Transverse colon (tissue), 4 donors: Measurements from ENCODE around the gene ASAP3. TPM values are rescaled to one million over a fixed set of nuclear protein-coding genes. Genes with fewer than 3 reads are reported as not detected.

Experiments
- DNase-seq: peaks from one replicate; pipeline ENCODE4 v3.0.0-alpha.2; 2019
- H3K27ac ChIP-seq, 4 donors: fragments of 200-600 bp; sonication (generic); 2 replicates each; pipeline ENCODE4 v1.5.1; 2016 to 2018; ENCODE audit warnings: inconsistent platforms in 4 of 4
- H3K27me3 ChIP-seq: fragments of 200-600 bp; sonication (generic); 2 replicates; pipeline ENCODE4 v1.5.1; 2017; ENCODE audit warnings: inconsistent platforms
- H3K36me3 ChIP-seq, 4 donors: fragments of 200-600 bp; sonication (generic); 2 replicates each; pipeline ENCODE4 v1.5.1; 2017 to 2019; ENCODE audit warnings: inconsistent platforms in 4 of 4
- H3K4me1 ChIP-seq, 4 donors: fragments of 200-600 bp; sonication (generic); 2 replicates each; pipeline ENCODE4 v1.5.1; 2017 to 2020; ENCODE audit warnings: inconsistent platforms in 4 of 4
- H3K4me3 ChIP-seq, 4 donors: fragments of 200-600 bp; sonication (generic); 1 replicate in 1 of 4; 2 replicates in 3 of 4; pipeline versions ENCODE4 v1.5.1 to v1.6.1; 2017 to 2019; ENCODE audit warnings: inconsistent platforms in 4 of 4
- H3K9me3 ChIP-seq, 2 donors: fragments of 200-600 bp; sonication (generic); 2 replicates each; pipeline ENCODE4 v1.5.1; 2017 to 2019; ENCODE audit warnings: inconsistent platforms in 2 of 2
- EP300 ChIP-seq: sonication (generic); formaldehyde crosslinking; IDR thresholded peaks from one replicate; pipeline ENCODE4 v1.6.1; 2017; ENCODE audit warnings: antibody characterized with exemption, low read depth
- POLR2A ChIP-seq: fragments of 450-650 bp; IDR thresholded peaks from one replicate; pipeline ENCODE4 v1.6.1; 2016; ENCODE audit warnings: antibody characterized with exemption, mild to moderate bottlenecking, moderate library complexity
- POLR2AphosphoS5 ChIP-seq, 3 donors: sonication (generic); formaldehyde crosslinking; IDR thresholded peaks; one replicate each; pipeline ENCODE4 v1.6.1; 2016; ENCODE audit warnings: antibody characterized with exemption in 3 of 3
- WGBS, 2 donors: methylation state at CpG; one replicate each; pipeline ENCODE4 v1.1.5; 2018; ENCODE audit warnings: low coverage in 1 of 2; 5-methylcytosine and 5-hydroxymethylcytosine counted together
- in situ Hi-C, 4 donors: fragments of 200-750 bp; cut with MboI; loops; one replicate each; pipeline versions ENCODE4 v1.15.0 to v1.15.1; 2017; ENCODE audit warnings: low sequenced_read_pairs in 3 of 4, low pct_ligation_motif_present in 1 of 4, low pct_unique_long_range_greater_than_20kb in 1 of 4
- intact Hi-C: fragments of 100-400 bp; cut with DNase I; formaldehyde crosslinking; loops from one replicate; pipeline ENCODE4 v1.15.1; 2023; ENCODE audit warnings: low total_unique reads
- total RNA-seq, 4 donors: library from RNA; depleted of rRNA; stranded (reverse); fragments of >200 nt; gene quantifications; one replicate each; pipeline ENCODE4 v1.1.0, GENCODE V29; 2016
- TF ChIP-seq, protein P1 (sequence below), 5 experiments: fragments of 200-600 bp in 3 of 5; fragments of 450-650 bp in 2 of 5; sonication (generic) in 3 of 5; IDR thresholded peaks; 1 replicate in 2 of 5; 2 replicates in 3 of 5; pipeline ENCODE4 v1.5.1; 2016 to 2017; ENCODE audit warnings: antibody characterized with exemption in 5 of 5, inconsistent platforms in 3 of 5, mild to moderate bottlenecking in 2 of 5, moderate library complexity in 1 of 5

ASAP3 gene
- total RNA-seq, 4 donors from 2014 or later, result 38.2 to 62.9 (median 48.3) TPM

GRCh38 chr1:23408797-23409290 lies 75.1 kb downstream of the ASAP3 start:
- 82 to 100% methylated on average over 1 to 7 of the region's 7 CpGs for WGBS, 2 donors
- Histone ChIP-seq H3K4me1 (peaks cover 9 to 12% (median 9%) of the 10 kb centered on the region in 4 donors), H3K27ac (no peak overlapping the region), H3K9me3 (no peaks in the 10 kb centered on the region), H3K27me3 (no peaks in the 10 kb centered on the region), H3K36me3 (peaks cover 0 to 8% (median 3%) of the 10 kb centered on the region in 4 donors), H3K4me3 (no peak overlapping the region)
- intact Hi-C loops (no loop called here), in situ Hi-C loops (no loop called here)
- TF ChIP-seq POLR2A (no peak), POLR2AphosphoS5 (IDR thresholded peaks at IDR 0.05) (no peak), EP300 (no peak)
- TF ChIP-seq, protein P1, sequence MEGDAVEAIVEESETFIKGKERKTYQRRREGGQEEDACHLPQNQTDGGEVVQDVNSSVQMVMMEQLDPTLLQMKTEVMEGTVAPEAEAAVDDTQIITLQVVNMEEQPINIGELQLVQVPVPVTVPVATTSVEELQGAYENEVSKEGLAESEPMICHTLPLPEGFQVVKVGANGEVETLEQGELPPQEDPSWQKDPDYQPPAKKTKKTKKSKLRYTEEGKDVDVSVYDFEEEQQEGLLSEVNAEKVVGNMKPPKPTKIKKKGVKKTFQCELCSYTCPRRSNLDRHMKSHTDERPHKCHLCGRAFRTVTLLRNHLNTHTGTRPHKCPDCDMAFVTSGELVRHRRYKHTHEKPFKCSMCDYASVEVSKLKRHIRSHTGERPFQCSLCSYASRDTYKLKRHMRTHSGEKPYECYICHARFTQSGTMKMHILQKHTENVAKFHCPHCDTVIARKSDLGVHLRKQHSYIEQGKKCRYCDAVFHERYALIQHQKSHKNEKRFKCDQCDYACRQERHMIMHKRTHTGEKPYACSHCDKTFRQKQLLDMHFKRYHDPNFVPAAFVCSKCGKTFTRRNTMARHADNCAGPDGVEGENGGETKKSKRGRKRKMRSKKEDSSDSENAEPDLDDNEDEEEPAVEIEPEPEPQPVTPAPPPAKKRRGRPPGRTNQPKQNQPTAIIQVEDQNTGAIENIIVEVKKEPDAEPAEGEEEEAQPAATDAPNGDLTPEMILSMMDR (IDR thresholded peaks at IDR 0.05), result no peak
- DNase-seq, result no peak

DNA sequence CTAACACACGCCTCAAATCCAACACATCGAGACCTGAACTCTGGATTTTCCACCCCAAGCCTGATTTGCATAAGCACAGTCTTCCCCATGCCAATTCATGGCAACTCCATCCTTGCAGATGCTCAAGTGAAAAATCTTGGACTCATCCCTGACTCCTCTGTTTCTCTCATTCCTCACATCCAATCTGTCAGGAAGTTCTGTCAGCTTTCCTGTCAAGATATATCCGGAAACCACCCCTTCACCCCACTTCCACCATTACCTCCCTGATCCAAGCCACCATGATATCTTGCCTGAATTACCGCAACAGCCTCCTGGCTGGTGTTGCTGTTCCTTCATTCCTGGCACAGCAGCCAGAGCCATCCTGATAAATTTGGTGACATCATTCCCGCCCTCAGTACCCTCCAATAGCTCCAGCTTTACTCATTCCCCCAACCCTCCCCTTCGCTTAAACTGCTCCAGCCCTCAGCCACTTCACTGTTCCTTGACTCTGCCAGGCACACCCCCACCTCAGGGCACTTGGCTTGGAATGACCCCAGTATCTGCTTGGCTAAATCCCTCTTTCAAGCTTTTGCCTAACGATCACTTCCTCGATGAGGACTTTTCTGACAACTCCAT lies 76.9 kb downstream of the ASAP3 start:
- no peak for TF ChIP-seq POLR2AphosphoS5 (IDR thresholded peaks at IDR 0.05)
- TF ChIP-seq EP300, result no peak
- TF ChIP-seq, protein P1 (IDR thresholded peaks at IDR 0.05), result no peak
- no peak for TF ChIP-seq POLR2A
- H3K27me3 ChIP-seq, result no peaks in the 10 kb centered on the region
- WGBS, 2 donors, result 83 to 95% methylated on average over 6 to 8 of the region's 8 CpGs
- no peak overlapping the region for H3K4me3 ChIP-seq
- H3K36me3 ChIP-seq, result peaks cover 0 to 8% (median 3%) of the 10 kb centered on the region in 4 donors
- peaks cover 23 to 29% (median 26%) of the 10 kb centered on the region in 4 donors for H3K4me1 ChIP-seq
- intact Hi-C loops, result no loop called here
- in situ Hi-C loops, result no loop called here
- H3K9me3 ChIP-seq, result no peaks in the 10 kb centered on the region
- no peak overlapping the region for H3K27ac ChIP-seq
- no peak for DNase-seq

- Histone ChIP-seq H3K4me1 (peaks cover 23 to 35% (median 26%) of the 10 kb centered on the region in 4 donors), H3K9me3 (no peaks in the 10 kb centered on the region), H3K27me3 (no peaks in the 10 kb centered on the region), H3K27ac (no peak overlapping the region), H3K4me3 (no peak overlapping the region), H3K36me3 (peaks cover 0 to 8% (median 3%) of the 10 kb centered on the region in 4 donors)
- intact Hi-C loops (no loop called here), in situ Hi-C loops (no loop called here)
- TF ChIP-seq POLR2A (no peak), POLR2AphosphoS5 (IDR thresholded peaks at IDR 0.05) (no peak), EP300 (no peak)
- TF ChIP-seq, protein P1 (IDR thresholded peaks at IDR 0.05), result no peak
- DNase-seq, result no peak
- WGBS, 2 donors, result 80 to 86% methylated on average over 1 to 3 of the region's 3 CpGs
Measured at GRCh38 chr1:23405946-23406345, 78.0 kb downstream of the ASAP3 start.

DNA sequence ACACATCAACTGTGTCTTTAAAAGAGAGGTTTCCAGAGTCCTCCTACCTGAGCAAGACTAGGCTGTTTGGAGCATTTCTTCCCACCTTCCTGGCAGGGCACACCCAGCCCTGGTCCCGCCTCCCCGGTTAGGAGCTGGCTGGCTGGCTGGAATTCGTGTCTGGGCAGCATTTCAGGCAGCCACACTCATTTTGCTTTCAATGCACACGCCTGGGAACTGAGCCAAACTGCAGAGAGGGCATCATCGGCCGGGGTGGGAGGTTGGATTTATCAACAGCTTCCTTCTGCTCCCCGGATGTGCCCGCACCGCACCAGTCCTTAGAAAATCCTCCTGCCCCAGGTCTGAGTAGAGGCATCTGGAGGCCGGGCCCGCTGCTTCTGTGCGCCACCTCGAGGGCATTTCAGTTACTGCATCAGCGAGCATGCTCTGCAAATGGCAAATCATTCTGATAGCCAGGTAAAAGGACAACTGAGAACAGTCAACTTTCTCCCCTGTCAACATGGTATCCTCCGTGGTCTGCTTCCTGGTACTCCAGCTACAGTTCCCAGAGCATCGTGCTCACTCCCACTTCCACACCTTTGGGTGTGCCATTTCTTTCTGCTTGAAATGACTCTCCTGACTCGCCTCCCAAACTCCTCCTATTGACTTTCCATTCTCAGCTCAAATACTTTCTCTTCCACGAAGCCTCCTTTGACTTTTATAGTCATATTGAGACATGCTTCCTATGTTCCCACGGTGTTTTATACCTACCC lies 80.1 kb downstream of the ASAP3 start:
- Histone ChIP-seq H3K27me3 (no peaks in the 10 kb centered on the region), H3K36me3 (peaks cover 0 to 8% (median 3%) of the 10 kb centered on the region in 4 donors), H3K4me1 (peaks cover 23 to 35% (median 26%) of the 10 kb centered on the region in 4 donors), H3K9me3 (no peaks in the 10 kb centered on the region), H3K27ac (peak overlapping the region; percentile 64 to 86 (median 80)), H3K4me3 (peak overlapping the region in 1 of 4 donors; percentile 12)
- in situ Hi-C loops (no loop called here), intact Hi-C loops (no loop called here)
- 10 to 24% methylated on average over 3 to 19 of the region's 19 CpGs for WGBS, 2 donors
- no peak for TF ChIP-seq POLR2A
- peak in 2 of 3 donors; percentile 48 to 51 for TF ChIP-seq POLR2AphosphoS5 (IDR thresholded peaks at IDR 0.05)
- TF ChIP-seq EP300, result no peak
- TF ChIP-seq, protein P1 (IDR thresholded peaks at IDR 0.05), result peak; percentile 94 to 96 (median 95)
- DNase-seq, result peak; percentile 93
